Lower leg skin (tissue), 3 donors: ENCODE data around the gene SCP2.

ENCODE experiments used
- CTCF ChIP-seq, 3 donors: fragments of 450-650 bp; IDR thresholded peaks; one replicate each; pipeline ENCODE4 v1.5.1; 2016; ENCODE audit warnings: antibody characterized with exemption in 3 of 3, mild to moderate bottlenecking in 3 of 3, moderate library complexity in 2 of 3
- POLR2A ChIP-seq, 2 donors: fragments of 450-650 bp; IDR thresholded peaks; one replicate each; pipeline ENCODE4 v1.6.1; 2016 to 2017; ENCODE audit warnings: antibody characterized with exemption in 2 of 2, mild to moderate bottlenecking in 1 of 2, moderate library complexity in 1 of 2

GRCh38 chr1:53015508-53015860 lies 88.4 kb downstream of the SCP2 start:
- TF ChIP-seq CTCF (IDR thresholded peaks at IDR 0.05) (no peak), POLR2A (IDR thresholded peaks at IDR 0.05) (no peak)
